ENCODE data around the gene ANKRD13B.

ANKRD13B gene

GRCh38 chr17:29607557-29608195 is 14.7 kb downstream of the ANKRD13B start:
- TF ChIP-seq CTCF (IDR thresholded peaks at IDR 0.05; ENCODE audit: control insufficient read depth, insufficient read depth, low read depth, low read length, missing control alignments) = no peak
- no peak overlapping the region for H3K4me3 ChIP-seq (ENCODE audit: control insufficient read depth, low read depth, low read length)

GRCh38 chr17:29608986-29609385 is 16.1 kb downstream of the ANKRD13B start:
- DNase-seq (ENCODE audit: low read depth) = no peak
- no peak for TF ChIP-seq CTCF (IDR thresholded peaks at IDR 0.05; ENCODE audit: control insufficient read depth, insufficient read depth, low read depth, low read length, missing control alignments)
- no peak overlapping the region for H3K4me3 ChIP-seq (ENCODE audit: control insufficient read depth, low read depth, low read length)

More at GRCh38 chr17:29607557-29608195, 14.7 kb downstream of the ANKRD13B start:
- no peak for DNase-seq (ENCODE audit: low read depth)

GRCh38 chr17:29610395-29610794 is 17.5 kb downstream of the ANKRD13B start:
- DNase-seq (ENCODE audit: low read depth) = no peak

GRCh38 chr17:29611351-29612093 is 18.6 kb downstream of the ANKRD13B start:
- H3K4me3 ChIP-seq (ENCODE audit: control insufficient read depth, low read depth, low read length) = no peak overlapping the region
- TF ChIP-seq CTCF (IDR thresholded peaks at IDR 0.05; ENCODE audit: control insufficient read depth, insufficient read depth, low read depth, low read length, missing control alignments) = no peak
- DNase-seq (ENCODE audit: low read depth) = no peak

More at GRCh38 chr17:29610395-29610794, 17.5 kb downstream of the ANKRD13B start:
- H3K4me3 ChIP-seq (ENCODE audit: control insufficient read depth, low read depth, low read length) = no peak overlapping the region
- no peak for TF ChIP-seq CTCF (IDR thresholded peaks at IDR 0.05; ENCODE audit: control insufficient read depth, insufficient read depth, low read depth, low read length, missing control alignments)

- no peak for TF ChIP-seq CTCF (IDR thresholded peaks at IDR 0.05; ENCODE audit: control insufficient read depth, insufficient read depth, low read depth, low read length, missing control alignments)
- H3K4me3 ChIP-seq (ENCODE audit: control insufficient read depth, low read depth, low read length) = no peak overlapping the region
- DNase-seq (ENCODE audit: low read depth) = no peak
Measured at GRCh38 chr17:29612094-29612403, 19.1 kb downstream of the ANKRD13B start.

GRCh38 chr17:29612404-29613280 is 19.7 kb downstream of the ANKRD13B start:
- no peak overlapping the region for H3K4me3 ChIP-seq (ENCODE audit: control insufficient read depth, low read depth, low read length)
- no peak for DNase-seq (ENCODE audit: low read depth)
- no peak for TF ChIP-seq CTCF (IDR thresholded peaks at IDR 0.05; ENCODE audit: control insufficient read depth, insufficient read depth, low read depth, low read length, missing control alignments)

Data from AG09309 (cell line).